ENCODE results near the gene CSTPP1.

CSTPP1 gene

DNA sequence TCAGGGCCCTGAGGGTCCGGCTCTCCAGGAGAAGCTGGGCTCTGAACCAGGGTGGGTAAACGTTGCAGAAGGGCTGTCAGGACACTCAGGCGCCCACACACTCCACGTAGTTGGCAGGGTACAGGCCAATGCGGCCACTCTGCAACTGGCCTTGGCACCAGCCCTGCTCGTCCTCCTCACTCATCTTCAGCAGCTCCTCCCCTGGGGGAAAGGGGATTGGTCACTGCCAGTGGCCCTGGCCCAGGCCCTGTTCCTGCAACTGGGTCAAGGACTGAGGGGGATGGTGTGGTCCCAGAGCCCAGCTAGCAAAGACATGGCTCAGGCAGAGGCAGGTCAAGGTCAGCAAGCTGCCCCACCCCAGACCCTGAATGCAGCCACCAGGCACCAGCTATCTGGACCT is 241.3 kb downstream of the CSTPP1 start:
- Histone ChIP-seq H3K9ac (ENCODE audit: low read length) (peak overlapping the region; percentile 100), H3K27ac (ENCODE audit: low read depth, low read length) (peak overlapping the region; percentile 83), H3K4me3 (ENCODE audit: insufficient read depth, low read length, poor library complexity, severe bottlenecking) (no peak overlapping the region)

GRCh38 chr11:47178316-47178715 is 241.8 kb downstream of the CSTPP1 start:
- Histone ChIP-seq H3K36me3 (ENCODE audit: low read length) (peaks cover 7% of the 10 kb centered on the region; the same call in 1 of the 2 replicates), H3K4me2 (ENCODE audit: low read depth, low read length, poor library complexity, severe bottlenecking) (no peak overlapping the region), H3K9me2 (replicated peaks; ENCODE audit: insufficient read depth, low read length) (no peaks in the 10 kb centered on the region), H3K27ac (ENCODE audit: low read depth, low read length) (no peak overlapping the region), H3K27me3 (ENCODE audit: low read length) (no peaks in the 10 kb centered on the region), H3K4me3 (ENCODE audit: insufficient read depth, low read length, poor library complexity, severe bottlenecking) (no peak overlapping the region), H3K9ac (ENCODE audit: low read length) (no peak overlapping the region), H3K9me3 (ENCODE audit: insufficient read depth, low read length) (no peaks in the 10 kb centered on the region), H4K20me1 (ENCODE audit: low read depth, low read length) (peaks cover 7% of the 10 kb centered on the region; the same call in 1 of the 2 replicates), H3K79me2 (ENCODE audit: insufficient read depth, low read length) (peaks cover 31% of the 10 kb centered on the region), H3F3A (ENCODE audit: insufficient read depth) (no peaks in the 10 kb centered on the region), H2AFZ (ENCODE audit: low read depth, low read length, severe bottlenecking) (no peak overlapping the region)
- no peak for TF ChIP-seq EZH2phosphoT487 (conservative IDR thresholded peaks at IDR 0.05; ENCODE audit: low read length)
- TF ChIP-seq, protein P1, sequence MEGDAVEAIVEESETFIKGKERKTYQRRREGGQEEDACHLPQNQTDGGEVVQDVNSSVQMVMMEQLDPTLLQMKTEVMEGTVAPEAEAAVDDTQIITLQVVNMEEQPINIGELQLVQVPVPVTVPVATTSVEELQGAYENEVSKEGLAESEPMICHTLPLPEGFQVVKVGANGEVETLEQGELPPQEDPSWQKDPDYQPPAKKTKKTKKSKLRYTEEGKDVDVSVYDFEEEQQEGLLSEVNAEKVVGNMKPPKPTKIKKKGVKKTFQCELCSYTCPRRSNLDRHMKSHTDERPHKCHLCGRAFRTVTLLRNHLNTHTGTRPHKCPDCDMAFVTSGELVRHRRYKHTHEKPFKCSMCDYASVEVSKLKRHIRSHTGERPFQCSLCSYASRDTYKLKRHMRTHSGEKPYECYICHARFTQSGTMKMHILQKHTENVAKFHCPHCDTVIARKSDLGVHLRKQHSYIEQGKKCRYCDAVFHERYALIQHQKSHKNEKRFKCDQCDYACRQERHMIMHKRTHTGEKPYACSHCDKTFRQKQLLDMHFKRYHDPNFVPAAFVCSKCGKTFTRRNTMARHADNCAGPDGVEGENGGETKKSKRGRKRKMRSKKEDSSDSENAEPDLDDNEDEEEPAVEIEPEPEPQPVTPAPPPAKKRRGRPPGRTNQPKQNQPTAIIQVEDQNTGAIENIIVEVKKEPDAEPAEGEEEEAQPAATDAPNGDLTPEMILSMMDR (IDR thresholded peaks at IDR 0.05; ENCODE audit: insufficient read depth, low read length, poor library complexity, severe bottlenecking) = no peak

More for the DNA sequence above, 241.3 kb downstream of the CSTPP1 start:
- Histone ChIP-seq H3K27me3 (ENCODE audit: low read length) (no peaks in the 10 kb centered on the region), H2AFZ (ENCODE audit: low read depth, low read length, severe bottlenecking) (peak overlapping the region; percentile 42), H3K9me3 (ENCODE audit: insufficient read depth, low read length) (no peaks in the 10 kb centered on the region), H3K36me3 (ENCODE audit: low read length) (peaks cover 7% of the 10 kb centered on the region; the same call in 1 of the 2 replicates), H4K20me1 (ENCODE audit: low read depth, low read length) (peaks cover 7% of the 10 kb centered on the region; the same call in 1 of the 2 replicates), H3F3A (ENCODE audit: insufficient read depth) (no peaks in the 10 kb centered on the region), H3K4me2 (ENCODE audit: low read depth, low read length, poor library complexity, severe bottlenecking) (peak overlapping the region; percentile 84), H3K9me2 (replicated peaks; ENCODE audit: insufficient read depth, low read length) (no peaks in the 10 kb centered on the region), H3K79me2 (ENCODE audit: insufficient read depth, low read length) (peaks cover 35% of the 10 kb centered on the region)
- no peak for TF ChIP-seq EZH2phosphoT487 (conservative IDR thresholded peaks at IDR 0.05; ENCODE audit: low read length)
- TF ChIP-seq, protein P1 (IDR thresholded peaks at IDR 0.05; ENCODE audit: insufficient read depth, low read length, poor library complexity, severe bottlenecking) = no peak

DNA sequence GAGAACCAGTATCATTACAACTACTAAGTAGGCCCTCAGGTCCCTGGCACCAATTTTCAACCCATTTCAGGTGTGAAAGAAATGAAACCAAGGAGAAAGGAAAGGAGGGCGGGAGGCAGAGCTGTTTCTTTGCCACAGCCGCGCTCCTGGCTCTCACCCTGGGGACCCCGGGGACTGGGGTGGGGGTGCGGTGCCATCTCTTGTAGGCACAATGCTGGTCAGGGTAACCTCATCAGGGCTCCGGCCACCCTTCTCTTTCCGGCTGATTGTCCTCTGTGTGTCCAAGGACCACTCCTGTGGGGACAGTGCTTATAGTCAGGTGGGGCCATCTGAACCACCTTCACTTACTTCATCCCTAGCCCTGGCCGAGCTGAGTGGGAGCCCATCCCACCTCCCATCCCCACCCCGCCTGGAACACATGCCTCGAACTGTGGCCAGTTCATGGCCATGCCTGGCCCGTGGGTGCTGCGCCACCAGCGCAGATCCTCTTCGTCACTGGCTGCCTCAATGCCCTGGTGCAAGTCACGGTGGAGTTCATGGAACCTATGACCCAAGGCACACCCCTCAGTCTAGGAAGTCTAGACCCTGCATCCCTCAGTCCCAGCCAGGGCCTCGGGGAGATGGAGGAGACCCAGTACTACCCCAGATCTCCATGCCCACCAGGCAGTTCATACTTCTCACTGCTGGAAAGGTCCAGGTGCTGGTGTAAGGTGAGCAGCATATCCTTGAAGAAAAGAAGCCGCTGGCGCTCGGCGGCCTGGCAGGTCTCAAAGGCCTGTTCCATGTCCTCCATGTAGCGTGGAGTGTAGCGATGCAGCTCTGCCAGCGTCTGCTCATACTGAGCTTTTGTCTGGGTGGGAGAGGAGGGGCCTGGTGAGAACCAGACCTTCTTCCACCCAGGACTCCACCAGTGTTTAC is 242.4 kb downstream of the CSTPP1 start:
- Histone ChIP-seq H3K79me2 (ENCODE audit: insufficient read depth, low read length) (peaks cover 24% of the 10 kb centered on the region), H3F3A (ENCODE audit: insufficient read depth) (no peaks in the 10 kb centered on the region), H4K20me1 (ENCODE audit: low read depth, low read length) (peaks cover 7% of the 10 kb centered on the region; the same call in 1 of the 2 replicates), H3K4me2 (ENCODE audit: low read depth, low read length, poor library complexity, severe bottlenecking) (no peak overlapping the region), H3K9me3 (ENCODE audit: insufficient read depth, low read length) (no peaks in the 10 kb centered on the region), H3K36me3 (ENCODE audit: low read length) (peaks cover 7% of the 10 kb centered on the region; the same call in 1 of the 2 replicates), H3K4me3 (ENCODE audit: insufficient read depth, low read length, poor library complexity, severe bottlenecking) (no peak overlapping the region), H3K9ac (ENCODE audit: low read length) (no peak overlapping the region), H2AFZ (ENCODE audit: low read depth, low read length, severe bottlenecking) (no peak overlapping the region), H3K9me2 (replicated peaks; ENCODE audit: insufficient read depth, low read length) (no peaks in the 10 kb centered on the region), H3K27me3 (ENCODE audit: low read length) (no peaks in the 10 kb centered on the region), H3K27ac (ENCODE audit: low read depth, low read length) (no peak overlapping the region)
- TF ChIP-seq, protein P1 (IDR thresholded peaks at IDR 0.05; ENCODE audit: insufficient read depth, low read length, poor library complexity, severe bottlenecking) = no peak
- no peak for TF ChIP-seq EZH2phosphoT487 (conservative IDR thresholded peaks at IDR 0.05; ENCODE audit: low read length)
